CD4-positive, alpha-beta T cell treated with Interleukin-21 for 1 hour (primary cell): ENCODE data around the gene SLC7A6OS.

Source experiments
- DNase-seq: peaks from one replicate; pipeline ENCODE4 v3.0.0-alpha.2; 2020

Gene SLC7A6OS

GRCh38 chr16:68249371-68249770 lies 61.4 kb downstream of the SLC7A6OS start:
- no peak for DNase-seq
